Choroid plexus epithelial cell (primary cell): Measurements from ENCODE around the gene VAC14.

Source experiments
- DNase-seq: peaks from one replicate; pipeline ENCODE4 v3.0.0-alpha.2; 2010; ENCODE audit warnings: low read depth
- H3K4me3 ChIP-seq: 2 replicates; pipeline ENCODE4 v1.5.1; 2011; ENCODE audit warnings: low read depth, mild to moderate bottlenecking, control low read depth, low read length, moderate library complexity
- CTCF ChIP-seq: conservative IDR thresholded peaks from 2 replicates; pipeline ENCODE4 v1.5.1; 2011; ENCODE audit warnings: low read depth, mild to moderate bottlenecking, control low read depth, inconsistent platforms, low read length, moderate library complexity

VAC14 gene

GRCh38 chr16:70711211-70712031 is 89.5 kb downstream of the VAC14 start:
- no peak overlapping the region for H3K4me3 ChIP-seq
- no peak for TF ChIP-seq CTCF
- DNase-seq: no peak

GRCh38 chr16:70710422-70711210 is 90.3 kb downstream of the VAC14 start:
- TF ChIP-seq CTCF: no peak
- no peak overlapping the region for H3K4me3 ChIP-seq
- no peak for DNase-seq

GRCh38 chr16:70709942-70710341 is 91.0 kb downstream of the VAC14 start:
- TF ChIP-seq CTCF: no peak
- DNase-seq: no peak
- no peak overlapping the region for H3K4me3 ChIP-seq

- no peak overlapping the region for H3K4me3 ChIP-seq
- no peak for DNase-seq
- no peak for TF ChIP-seq CTCF
Observed at GRCh38 chr16:70709457-70709856, 91.5 kb downstream of the VAC14 start.

GRCh38 chr16:70708366-70709246 is 92.4 kb downstream of the VAC14 start:
- no peak overlapping the region for H3K4me3 ChIP-seq
- no peak for DNase-seq
- TF ChIP-seq CTCF: no peak

GRCh38 chr16:70706948-70707465 is 94.0 kb downstream of the VAC14 start:
- DNase-seq: peak; percentile 36
- no peak overlapping the region for H3K4me3 ChIP-seq
- no peak for TF ChIP-seq CTCF
